ENCODE results near the gene UBASH3A.

DNA sequence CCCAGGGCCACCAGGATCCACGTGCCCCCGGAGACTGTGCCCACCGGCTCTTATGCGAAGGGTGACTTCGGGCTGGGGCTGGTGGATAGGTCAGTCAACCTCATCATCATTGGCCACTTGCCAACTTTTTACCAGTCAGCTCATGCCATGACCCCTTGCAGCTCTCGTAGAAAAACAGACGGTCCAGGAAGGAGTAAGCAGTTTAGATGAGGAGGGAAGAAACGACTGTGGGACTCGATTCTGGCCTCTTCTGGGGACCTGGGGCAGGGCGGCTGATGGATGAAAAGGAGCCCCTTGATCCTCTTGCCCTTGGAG lies 41.0 kb downstream of the UBASH3A start:
- TF ChIP-seq CTCF (IDR thresholded peaks at IDR 0.05) (no peak), POLR2AphosphoS5 (IDR thresholded peaks at IDR 0.05) (no peak), EP300 (IDR thresholded peaks at IDR 0.05) (no peak)
